NCI-H774 (cell line): ENCODE results near the gene STAC2.

Experiments
- DNase-seq: peaks from one replicate; lab custom pipeline; 2025; lab: John Stamatoyannopoulos, UW

STAC2 gene

GRCh38 chr17:39209317-39210092, 16.2 kb downstream of the STAC2 start:
- DNase-seq, result peak; percentile 26

GRCh38 chr17:39208893-39209292, 16.9 kb downstream of the STAC2 start:
- peak; percentile 2 for DNase-seq

- no peak for DNase-seq
Measured at GRCh38 chr17:39208136-39208535, 17.6 kb downstream of the STAC2 start.

GRCh38 chr17:39205112-39205526, 20.6 kb downstream of the STAC2 start:
- DNase-seq, result no peak

- no peak for DNase-seq
Measured at GRCh38 chr17:39204245-39204644, 21.5 kb downstream of the STAC2 start.

GRCh38 chr17:39200957-39201510, 24.7 kb downstream of the STAC2 start:
- no peak for DNase-seq

- peak; percentile 43 for DNase-seq
Measured at GRCh38 chr17:39200070-39200879, 25.5 kb downstream of the STAC2 start, which contains the start of gene RPL19. TSS of gene RPL19 (plus strand) at chr17:39200283. CDS start at chr17:39200345, 62 bp downstream.

- DNase-seq, result peak; percentile 98
Measured at GRCh38 chr17:39199820-39200069, 26.0 kb downstream of the STAC2 start.

GRCh38 chr17:39198186-39198566, 27.6 kb downstream of the STAC2 start:
- no peak for DNase-seq

- DNase-seq, result peak; percentile 79
Measured at GRCh38 chr17:39197380-39198185, 28.2 kb downstream of the STAC2 start, which contains the start of gene CACNB1. TSS of gene CACNB1 (minus strand) at chr17:39197669. CDS start at chr17:39197495, 174 bp downstream.

- DNase-seq, result peak; percentile 42
Measured at GRCh38 chr17:39196808-39197291, 28.9 kb downstream of the STAC2 start.

- DNase-seq, result no peak
Measured at GRCh38 chr17:39196241-39196807, 29.4 kb downstream of the STAC2 start.

GRCh38 chr17:39195568-39196160, 30.1 kb downstream of the STAC2 start:
- DNase-seq, result no peak

GRCh38 chr17:39194985-39195524, 30.7 kb downstream of the STAC2 start:
- no peak for DNase-seq

- no peak for DNase-seq
Measured at GRCh38 chr17:39194089-39194984, 31.4 kb downstream of the STAC2 start.

GRCh38 chr17:39193346-39193745, 32.4 kb downstream of the STAC2 start:
- no peak for DNase-seq

- no peak for DNase-seq
Measured at GRCh38 chr17:39192901-39193300, 32.8 kb downstream of the STAC2 start.

GRCh38 chr17:39191750-39192510, 33.8 kb downstream of the STAC2 start:
- no peak for DNase-seq
